ENCODE results near the gene HOXB7. TPM values are rescaled to one million over a fixed set of nuclear protein-coding genes. Genes with fewer than 3 reads are reported as not detected.

Gene HOXB7
- total and polyA plus RNA-seq, 2 of the 13 experiments (the other 11 are each of a cell fraction or from before 2014, with no cell fraction given) = 0.04 TPM; not detected in 1

DNA sequence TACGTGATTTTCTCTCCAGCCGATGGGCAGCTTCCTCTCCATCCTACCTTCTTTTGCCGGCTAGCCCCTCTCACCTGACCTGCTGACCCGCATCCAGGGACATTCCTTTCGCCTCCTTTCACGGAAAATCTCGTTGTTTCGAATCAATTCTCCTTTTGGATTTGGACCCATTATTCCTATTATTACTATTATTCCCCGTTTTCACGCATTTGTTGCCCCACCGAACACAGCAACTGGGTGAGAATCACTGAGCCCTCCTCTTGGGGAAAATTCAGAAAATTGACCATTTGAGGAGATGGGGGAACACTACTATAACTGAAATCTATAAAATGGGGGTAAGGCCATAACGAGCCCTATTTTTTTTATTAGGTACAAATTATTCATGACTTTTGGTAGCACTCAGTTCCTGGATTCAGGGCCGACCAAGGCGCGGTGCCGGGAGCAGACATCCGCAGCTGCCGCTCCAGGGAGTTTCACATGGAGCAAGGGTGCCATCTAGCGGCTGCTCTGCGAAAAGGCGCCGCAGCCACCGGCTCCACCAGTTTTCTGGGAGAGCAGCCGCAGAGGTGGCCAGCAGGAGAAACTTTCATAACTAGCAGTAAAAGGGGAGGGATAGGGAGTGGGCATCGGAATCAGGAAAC, 7.6 kb upstream of the HOXB7 start (continued):
- TF ChIP-seq, protein P1, sequence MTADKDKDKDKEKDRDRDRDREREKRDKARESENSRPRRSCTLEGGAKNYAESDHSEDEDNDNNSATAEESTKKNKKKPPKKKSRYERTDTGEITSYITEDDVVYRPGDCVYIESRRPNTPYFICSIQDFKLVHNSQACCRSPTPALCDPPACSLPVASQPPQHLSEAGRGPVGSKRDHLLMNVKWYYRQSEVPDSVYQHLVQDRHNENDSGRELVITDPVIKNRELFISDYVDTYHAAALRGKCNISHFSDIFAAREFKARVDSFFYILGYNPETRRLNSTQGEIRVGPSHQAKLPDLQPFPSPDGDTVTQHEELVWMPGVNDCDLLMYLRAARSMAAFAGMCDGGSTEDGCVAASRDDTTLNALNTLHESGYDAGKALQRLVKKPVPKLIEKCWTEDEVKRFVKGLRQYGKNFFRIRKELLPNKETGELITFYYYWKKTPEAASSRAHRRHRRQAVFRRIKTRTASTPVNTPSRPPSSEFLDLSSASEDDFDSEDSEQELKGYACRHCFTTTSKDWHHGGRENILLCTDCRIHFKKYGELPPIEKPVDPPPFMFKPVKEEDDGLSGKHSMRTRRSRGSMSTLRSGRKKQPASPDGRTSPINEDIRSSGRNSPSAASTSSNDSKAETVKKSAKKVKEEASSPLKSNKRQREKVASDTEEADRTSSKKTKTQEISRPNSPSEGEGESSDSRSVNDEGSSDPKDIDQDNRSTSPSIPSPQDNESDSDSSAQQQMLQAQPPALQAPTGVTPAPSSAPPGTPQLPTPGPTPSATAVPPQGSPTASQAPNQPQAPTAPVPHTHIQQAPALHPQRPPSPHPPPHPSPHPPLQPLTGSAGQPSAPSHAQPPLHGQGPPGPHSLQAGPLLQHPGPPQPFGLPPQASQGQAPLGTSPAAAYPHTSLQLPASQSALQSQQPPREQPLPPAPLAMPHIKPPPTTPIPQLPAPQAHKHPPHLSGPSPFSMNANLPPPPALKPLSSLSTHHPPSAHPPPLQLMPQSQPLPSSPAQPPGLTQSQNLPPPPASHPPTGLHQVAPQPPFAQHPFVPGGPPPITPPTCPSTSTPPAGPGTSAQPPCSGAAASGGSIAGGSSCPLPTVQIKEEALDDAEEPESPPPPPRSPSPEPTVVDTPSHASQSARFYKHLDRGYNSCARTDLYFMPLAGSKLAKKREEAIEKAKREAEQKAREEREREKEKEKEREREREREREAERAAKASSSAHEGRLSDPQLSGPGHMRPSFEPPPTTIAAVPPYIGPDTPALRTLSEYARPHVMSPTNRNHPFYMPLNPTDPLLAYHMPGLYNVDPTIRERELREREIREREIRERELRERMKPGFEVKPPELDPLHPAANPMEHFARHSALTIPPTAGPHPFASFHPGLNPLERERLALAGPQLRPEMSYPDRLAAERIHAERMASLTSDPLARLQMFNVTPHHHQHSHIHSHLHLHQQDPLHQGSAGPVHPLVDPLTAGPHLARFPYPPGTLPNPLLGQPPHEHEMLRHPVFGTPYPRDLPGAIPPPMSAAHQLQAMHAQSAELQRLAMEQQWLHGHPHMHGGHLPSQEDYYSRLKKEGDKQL (CRISPR knock-in tag; IDR thresholded peaks at IDR 0.05; ENCODE audit: low read depth) = no peak
- TF ChIP-seq ZNF484 (CRISPR knock-in tag; IDR thresholded peaks at IDR 0.05; ENCODE audit: borderline replicate concordance, low read depth) (no peak), ZNF274 (CRISPR knock-in tag; IDR thresholded peaks at IDR 0.05) (no peak), ZNF691 (CRISPR knock-in tag; IDR thresholded peaks at IDR 0.05; ENCODE audit: borderline replicate concordance, low read depth) (no peak), NR2C2 (CRISPR knock-in tag; IDR thresholded peaks at IDR 0.05; ENCODE audit: borderline replicate concordance) (no peak), BORCS8-MEF2B (CRISPR knock-in tag; IDR thresholded peaks at IDR 0.05) (0 out of 2 replicates have a peak, but pooled peaks have one; percentile 44), SIN3A (IDR thresholded peaks at IDR 0.05; ENCODE audit: borderline replicate concordance, low read depth, low read length) (no peak), ZNF30 (CRISPR knock-in tag; IDR thresholded peaks at IDR 0.05) (no peak), ATF2 (CRISPR knock-in tag; IDR thresholded peaks at IDR 0.05) (no peak), ZNF205 (CRISPR knock-in tag; IDR thresholded peaks at IDR 0.05) (peak; percentile 62; the same call in 1 of the 2 replicates)
- TF ChIP-seq, protein P2, sequence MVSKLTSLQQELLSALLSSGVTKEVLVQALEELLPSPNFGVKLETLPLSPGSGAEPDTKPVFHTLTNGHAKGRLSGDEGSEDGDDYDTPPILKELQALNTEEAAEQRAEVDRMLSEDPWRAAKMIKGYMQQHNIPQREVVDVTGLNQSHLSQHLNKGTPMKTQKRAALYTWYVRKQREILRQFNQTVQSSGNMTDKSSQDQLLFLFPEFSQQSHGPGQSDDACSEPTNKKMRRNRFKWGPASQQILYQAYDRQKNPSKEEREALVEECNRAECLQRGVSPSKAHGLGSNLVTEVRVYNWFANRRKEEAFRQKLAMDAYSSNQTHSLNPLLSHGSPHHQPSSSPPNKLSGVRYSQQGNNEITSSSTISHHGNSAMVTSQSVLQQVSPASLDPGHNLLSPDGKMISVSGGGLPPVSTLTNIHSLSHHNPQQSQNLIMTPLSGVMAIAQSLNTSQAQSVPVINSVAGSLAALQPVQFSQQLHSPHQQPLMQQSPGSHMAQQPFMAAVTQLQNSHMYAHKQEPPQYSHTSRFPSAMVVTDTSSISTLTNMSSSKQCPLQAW (CRISPR knock-in tag; IDR thresholded peaks at IDR 0.05) = 0 out of 2 replicates have a peak, but pooled peaks have one; percentile 28
- TF ChIP-seq, protein P3, sequence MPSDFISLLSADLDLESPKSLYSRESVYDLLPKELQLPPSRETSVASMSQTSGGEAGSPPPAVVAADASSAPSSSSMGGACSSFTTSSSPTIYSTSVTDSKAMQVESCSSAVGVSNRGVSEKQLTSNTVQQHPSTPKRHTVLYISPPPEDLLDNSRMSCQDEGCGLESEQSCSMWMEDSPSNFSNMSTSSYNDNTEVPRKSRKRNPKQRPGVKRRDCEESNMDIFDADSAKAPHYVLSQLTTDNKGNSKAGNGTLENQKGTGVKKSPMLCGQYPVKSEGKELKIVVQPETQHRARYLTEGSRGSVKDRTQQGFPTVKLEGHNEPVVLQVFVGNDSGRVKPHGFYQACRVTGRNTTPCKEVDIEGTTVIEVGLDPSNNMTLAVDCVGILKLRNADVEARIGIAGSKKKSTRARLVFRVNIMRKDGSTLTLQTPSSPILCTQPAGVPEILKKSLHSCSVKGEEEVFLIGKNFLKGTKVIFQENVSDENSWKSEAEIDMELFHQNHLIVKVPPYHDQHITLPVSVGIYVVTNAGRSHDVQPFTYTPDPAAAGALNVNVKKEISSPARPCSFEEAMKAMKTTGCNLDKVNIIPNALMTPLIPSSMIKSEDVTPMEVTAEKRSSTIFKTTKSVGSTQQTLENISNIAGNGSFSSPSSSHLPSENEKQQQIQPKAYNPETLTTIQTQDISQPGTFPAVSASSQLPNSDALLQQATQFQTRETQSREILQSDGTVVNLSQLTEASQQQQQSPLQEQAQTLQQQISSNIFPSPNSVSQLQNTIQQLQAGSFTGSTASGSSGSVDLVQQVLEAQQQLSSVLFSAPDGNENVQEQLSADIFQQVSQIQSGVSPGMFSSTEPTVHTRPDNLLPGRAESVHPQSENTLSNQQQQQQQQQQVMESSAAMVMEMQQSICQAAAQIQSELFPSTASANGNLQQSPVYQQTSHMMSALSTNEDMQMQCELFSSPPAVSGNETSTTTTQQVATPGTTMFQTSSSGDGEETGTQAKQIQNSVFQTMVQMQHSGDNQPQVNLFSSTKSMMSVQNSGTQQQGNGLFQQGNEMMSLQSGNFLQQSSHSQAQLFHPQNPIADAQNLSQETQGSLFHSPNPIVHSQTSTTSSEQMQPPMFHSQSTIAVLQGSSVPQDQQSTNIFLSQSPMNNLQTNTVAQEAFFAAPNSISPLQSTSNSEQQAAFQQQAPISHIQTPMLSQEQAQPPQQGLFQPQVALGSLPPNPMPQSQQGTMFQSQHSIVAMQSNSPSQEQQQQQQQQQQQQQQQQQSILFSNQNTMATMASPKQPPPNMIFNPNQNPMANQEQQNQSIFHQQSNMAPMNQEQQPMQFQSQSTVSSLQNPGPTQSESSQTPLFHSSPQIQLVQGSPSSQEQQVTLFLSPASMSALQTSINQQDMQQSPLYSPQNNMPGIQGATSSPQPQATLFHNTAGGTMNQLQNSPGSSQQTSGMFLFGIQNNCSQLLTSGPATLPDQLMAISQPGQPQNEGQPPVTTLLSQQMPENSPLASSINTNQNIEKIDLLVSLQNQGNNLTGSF (CRISPR knock-in tag; IDR thresholded peaks at IDR 0.05) = no peak

Measured in HepG2 (cell line).